GM23338 (cell line): Measurements from ENCODE around the gene HADH. TPM values are rescaled to one million over a fixed set of nuclear protein-coding genes. Genes with fewer than 3 reads are reported as not detected.
A peak's percentile ranks its signal among the peaks of the same experiment; 100 is the strongest.

Experiments used
- ATAC-seq: fragments of 200-7000 bp; cut with Tn5 transposase; 3 replicates; pipeline ENCODE4 v1.9.1; 2020
- DNase-seq: peaks from one replicate; pipeline ENCODE4 v3.0.0-alpha.2; 2015; ENCODE audit warnings: low spot score
- H2AFZ ChIP-seq: fragments of 200-600 bp; sonication (generic); 2 replicates; pipeline ENCODE4 v1.8.0; 2016; ENCODE audit warnings: antibody characterized with exemption, mild to moderate bottlenecking, moderate library complexity
- H3F3A ChIP-seq: fragments of 200-600 bp; sonication (generic); replicated peaks from 2 replicates; pipeline ENCODE4 v1.8.0; 2017; ENCODE audit warnings: antibody characterized with exemption, mixed run types, low read depth
- H3K27ac ChIP-seq: fragments of 200-600 bp; sonication (generic); 2 replicates; pipeline ENCODE4 v1.6.1; 2016; ENCODE audit warnings: low read depth
- H3K27me3 ChIP-seq: fragments of 200-600 bp; sonication (generic); 2 replicates; pipeline ENCODE4 v1.8.0; 2016; ENCODE audit warnings: mild to moderate bottlenecking, mixed run types, moderate library complexity; ENCODE audit not compliant: insufficient read depth
- H3K36me3 ChIP-seq: fragments of 200-600 bp; sonication (generic); 2 replicates; pipeline ENCODE4 v1.8.0; 2016; ENCODE audit warnings: mild to moderate bottlenecking; ENCODE audit not compliant: insufficient read depth
- H3K4me1 ChIP-seq: fragments of 200-600 bp; sonication (generic); 2 replicates; pipeline ENCODE4 v1.8.0; 2016; ENCODE audit warnings: mild to moderate bottlenecking, moderate library complexity; ENCODE audit not compliant: insufficient read depth
- H3K4me2 ChIP-seq: fragments of 200-600 bp; sonication (generic); 2 replicates; pipeline ENCODE4 v1.7.1; 2017; ENCODE audit warnings: mixed run types
- H3K4me3 ChIP-seq: fragments of 200-600 bp; sonication (generic); 2 replicates; pipeline ENCODE4 v1.6.1; 2016; ENCODE audit warnings: mixed run types
- H3K79me2 ChIP-seq: fragments of 200-600 bp; sonication (generic); replicated peaks from 2 replicates; pipeline ENCODE4 v1.8.0; 2017; ENCODE audit warnings: mild to moderate bottlenecking; ENCODE audit not compliant: insufficient read depth
- H3K9me2 ChIP-seq: fragments of 200-600 bp; sonication (generic); 2 replicates; pipeline ENCODE4 v1.8.0; 2017; ENCODE audit not compliant: insufficient read depth
- H4K20me1 ChIP-seq: fragments of 200-600 bp; sonication (generic); replicated peaks from 2 replicates; pipeline ENCODE4 v1.8.0; 2017; ENCODE audit warnings: mild to moderate bottlenecking; ENCODE audit not compliant: insufficient read depth
- H3K27ac Mint-ChIP-seq: 2 replicates; pipeline ENCODE4 v1.8.0; 2020; ENCODE audit warnings: inconsistent platforms, mild to moderate bottlenecking, moderate library complexity, mixed read lengths
- H3K27me3 Mint-ChIP-seq: 3 replicates; pipeline ENCODE4 v1.8.0; 2022; ENCODE audit warnings: low read depth, mild to moderate bottlenecking, moderate library complexity, mixed read lengths, inconsistent platforms; ENCODE audit not compliant: insufficient read depth, poor library complexity
- H3K36me3 Mint-ChIP-seq: 3 replicates; pipeline ENCODE4 v1.8.0; 2021; ENCODE audit warnings: low read depth, mild to moderate bottlenecking, inconsistent platforms, moderate library complexity, mixed read lengths
- H3K4me1 Mint-ChIP-seq: 3 replicates; pipeline ENCODE4 v1.8.0; 2020; ENCODE audit warnings: mild to moderate bottlenecking, inconsistent platforms, mixed read lengths
- H3K4me3 Mint-ChIP-seq: 3 replicates; pipeline ENCODE4 v1.8.0; 2021; ENCODE audit warnings: moderate library complexity, mild to moderate bottlenecking, inconsistent platforms, mixed read lengths
- H3K9me3 Mint-ChIP-seq: 3 replicates; pipeline ENCODE4 v1.8.0; 2020; ENCODE audit warnings: moderate library complexity, mild to moderate bottlenecking, inconsistent platforms, mixed read lengths
- CREB1 ChIP-seq: fragments of 250-450 bp; sonication (Bioruptor Pico); IDR thresholded peaks from 2 replicates; pipeline ENCODE4 v1.5.0; 2020; ENCODE audit warnings: low read depth, mild to moderate bottlenecking, moderate library complexity
- ETS1 ChIP-seq: IDR thresholded peaks from 2 replicates; pipeline ENCODE4 v1.6.1; 2016; ENCODE audit warnings: antibody characterized with exemption
- EZH2 ChIP-seq: fragments of 200-600 bp; sonication (generic); IDR thresholded peaks from one replicate; pipeline ENCODE4 v1.8.0; 2017; ENCODE audit warnings: antibody characterized with exemption, mild to moderate bottlenecking, low read depth; ENCODE audit not compliant: unreplicated experiment
- EZH2phosphoT487 ChIP-seq: fragments of 200-600 bp; sonication (generic); IDR thresholded peaks from one replicate; pipeline ENCODE4 v1.8.1; 2018; ENCODE audit warnings: antibody characterized with exemption; ENCODE audit not compliant: unreplicated experiment
- NANOG ChIP-seq: IDR thresholded peaks from 2 replicates; pipeline ENCODE4 v1.6.1; 2016; ENCODE audit warnings: antibody characterized with exemption, borderline replicate concordance
- POLR2AphosphoS5 ChIP-seq: IDR thresholded peaks from 2 replicates; pipeline ENCODE4 v1.6.1; 2016; ENCODE audit warnings: antibody characterized with exemption, low read depth
- ZNF114 ChIP-seq: fragments of 250-450 bp; sonication (Bioruptor Pico); IDR thresholded peaks from 2 replicates; pipeline ENCODE4 v1.5.0; 2020; ENCODE audit warnings: mild to moderate bottlenecking, moderate library complexity
- ZNF331 ChIP-seq: fragments of 250-450 bp; sonication (Bioruptor Pico); IDR thresholded peaks from 2 replicates; pipeline ENCODE4 v1.5.0; 2020; ENCODE audit warnings: low read depth, mild to moderate bottlenecking, moderate library complexity
- polyA plus RNA-seq: library from polyadenylated mRNA; unstranded; fragments of >200 nt; fragmentation: Nextera tagmentation; extraction: Ambion mirVana; gene quantifications from 2 replicates; pipeline ENCODE4 v1.2.1, GENCODE V29; 2016
- total RNA-seq: library from RNA; depleted of rRNA; stranded (reverse); fragments of >200 nt; shearing (Covaris generic); gene quantifications from 2 replicates; pipeline ENCODE4 v1.2.3, GENCODE V29; 2014
- TF ChIP-seq, protein P1 (sequence below), 2 experiments: fragments of 200-600 bp in 1 of 2; sonication (generic) in 1 of 2; conservative IDR thresholded peaks; 2 replicates each; pipeline versions ENCODE4 v1.5.1 to v1.6.1; 2016 to 2017; ENCODE audit warnings: antibody characterized with exemption in 2 of 2, low read depth in 2 of 2, mild to moderate bottlenecking in 2 of 2, moderate library complexity in 1 of 2
- TF ChIP-seq, protein P2 (sequence below): IDR thresholded peaks from one replicate; pipeline ENCODE4 v1.6.1; 2018; ENCODE audit warnings: antibody characterized with exemption; ENCODE audit not compliant: unreplicated experiment

HADH gene
- total and polyA plus RNA-seq, 2 experiments from 2014 or later = 39.1 to 39.2 TPM

DNA sequence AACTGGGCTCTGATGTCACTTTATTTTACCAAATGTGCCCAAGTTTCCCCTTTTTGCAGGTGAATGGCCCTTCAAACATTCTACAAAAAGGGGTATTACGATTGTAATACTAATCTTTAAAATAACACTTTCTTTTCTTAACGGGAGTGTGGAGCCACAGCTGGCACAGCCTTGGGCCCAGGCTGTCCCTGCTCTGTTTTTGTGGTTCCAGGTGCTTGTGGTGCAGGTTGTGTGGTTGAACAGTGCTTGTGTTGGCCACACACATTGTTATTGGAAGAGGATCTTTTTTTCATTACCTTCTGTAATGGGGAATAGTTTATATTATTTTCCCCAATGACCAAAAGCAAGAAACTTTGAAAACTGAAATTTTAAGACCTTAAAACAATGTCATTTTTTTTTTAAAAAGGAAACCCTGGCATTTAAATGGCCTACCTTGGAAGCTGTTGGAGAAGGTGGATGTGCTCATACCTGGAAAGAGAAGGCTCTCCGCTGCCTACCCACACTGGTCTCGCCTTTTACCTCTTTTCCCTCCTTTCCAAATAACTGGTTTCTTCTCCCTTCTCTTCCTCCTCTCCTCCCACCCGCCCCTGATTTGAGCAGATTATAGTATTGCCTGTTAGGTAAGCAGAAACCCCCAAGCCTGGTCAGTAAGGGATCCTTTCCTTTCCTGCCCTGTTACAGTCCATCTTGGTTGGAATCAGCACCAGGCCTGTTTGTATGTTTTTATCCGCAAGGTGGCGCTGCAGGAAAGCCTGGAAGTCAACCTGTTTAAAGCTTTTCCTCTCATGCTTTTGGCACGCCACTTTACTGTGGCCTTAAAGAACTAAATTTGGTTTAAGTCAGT, 28.6 kb downstream of the HADH start:
- no peak overlapping the region for H2AFZ ChIP-seq
- ATAC-seq = peak; percentile 87
- TF ChIP-seq, protein P1, sequence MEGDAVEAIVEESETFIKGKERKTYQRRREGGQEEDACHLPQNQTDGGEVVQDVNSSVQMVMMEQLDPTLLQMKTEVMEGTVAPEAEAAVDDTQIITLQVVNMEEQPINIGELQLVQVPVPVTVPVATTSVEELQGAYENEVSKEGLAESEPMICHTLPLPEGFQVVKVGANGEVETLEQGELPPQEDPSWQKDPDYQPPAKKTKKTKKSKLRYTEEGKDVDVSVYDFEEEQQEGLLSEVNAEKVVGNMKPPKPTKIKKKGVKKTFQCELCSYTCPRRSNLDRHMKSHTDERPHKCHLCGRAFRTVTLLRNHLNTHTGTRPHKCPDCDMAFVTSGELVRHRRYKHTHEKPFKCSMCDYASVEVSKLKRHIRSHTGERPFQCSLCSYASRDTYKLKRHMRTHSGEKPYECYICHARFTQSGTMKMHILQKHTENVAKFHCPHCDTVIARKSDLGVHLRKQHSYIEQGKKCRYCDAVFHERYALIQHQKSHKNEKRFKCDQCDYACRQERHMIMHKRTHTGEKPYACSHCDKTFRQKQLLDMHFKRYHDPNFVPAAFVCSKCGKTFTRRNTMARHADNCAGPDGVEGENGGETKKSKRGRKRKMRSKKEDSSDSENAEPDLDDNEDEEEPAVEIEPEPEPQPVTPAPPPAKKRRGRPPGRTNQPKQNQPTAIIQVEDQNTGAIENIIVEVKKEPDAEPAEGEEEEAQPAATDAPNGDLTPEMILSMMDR (conservative IDR thresholded peaks at IDR 0.05; ENCODE audit: low read depth in 2 of 2) = peak; percentile 91 to 98
- TF ChIP-seq ZNF114 (CRISPR knock-in tag) = no peak

GRCh38 chr4:108018884-108019187, 29.1 kb downstream of the HADH start:
- H3K4me1 ChIP-seq = no peaks in the 10 kb centered on the region; the same call in 1 of the 2 replicates
- no peaks in the 10 kb centered on the region for H3K27me3 ChIP-seq
- peaks cover 12% of the 10 kb centered on the region for H3K36me3 ChIP-seq
- H3F3A ChIP-seq = no peaks in the 10 kb centered on the region
- Mint-ChIP-seq H3K4me3 (no peak overlapping the region), H3K9me3 (no peaks in the 10 kb centered on the region), H3K4me1 (peaks cover 4% of the 10 kb centered on the region), H3K27ac (no peak overlapping the region), H3K36me3 (peaks cover 51% of the 10 kb centered on the region), H3K27me3 (peaks cover 8% of the 10 kb centered on the region)
- no peak overlapping the region for H3K4me3 ChIP-seq
- no peak overlapping the region for H3K27ac ChIP-seq
- no peaks in the 10 kb centered on the region for H4K20me1 ChIP-seq
- no peak overlapping the region for H3K4me2 ChIP-seq
- no peaks in the 10 kb centered on the region for H3K79me2 ChIP-seq
- H2AFZ ChIP-seq = no peak overlapping the region
- DNase-seq (no peak), ATAC-seq (no peak)
- H3K9me2 ChIP-seq = no peaks in the 10 kb centered on the region
- TF ChIP-seq, protein P2, sequence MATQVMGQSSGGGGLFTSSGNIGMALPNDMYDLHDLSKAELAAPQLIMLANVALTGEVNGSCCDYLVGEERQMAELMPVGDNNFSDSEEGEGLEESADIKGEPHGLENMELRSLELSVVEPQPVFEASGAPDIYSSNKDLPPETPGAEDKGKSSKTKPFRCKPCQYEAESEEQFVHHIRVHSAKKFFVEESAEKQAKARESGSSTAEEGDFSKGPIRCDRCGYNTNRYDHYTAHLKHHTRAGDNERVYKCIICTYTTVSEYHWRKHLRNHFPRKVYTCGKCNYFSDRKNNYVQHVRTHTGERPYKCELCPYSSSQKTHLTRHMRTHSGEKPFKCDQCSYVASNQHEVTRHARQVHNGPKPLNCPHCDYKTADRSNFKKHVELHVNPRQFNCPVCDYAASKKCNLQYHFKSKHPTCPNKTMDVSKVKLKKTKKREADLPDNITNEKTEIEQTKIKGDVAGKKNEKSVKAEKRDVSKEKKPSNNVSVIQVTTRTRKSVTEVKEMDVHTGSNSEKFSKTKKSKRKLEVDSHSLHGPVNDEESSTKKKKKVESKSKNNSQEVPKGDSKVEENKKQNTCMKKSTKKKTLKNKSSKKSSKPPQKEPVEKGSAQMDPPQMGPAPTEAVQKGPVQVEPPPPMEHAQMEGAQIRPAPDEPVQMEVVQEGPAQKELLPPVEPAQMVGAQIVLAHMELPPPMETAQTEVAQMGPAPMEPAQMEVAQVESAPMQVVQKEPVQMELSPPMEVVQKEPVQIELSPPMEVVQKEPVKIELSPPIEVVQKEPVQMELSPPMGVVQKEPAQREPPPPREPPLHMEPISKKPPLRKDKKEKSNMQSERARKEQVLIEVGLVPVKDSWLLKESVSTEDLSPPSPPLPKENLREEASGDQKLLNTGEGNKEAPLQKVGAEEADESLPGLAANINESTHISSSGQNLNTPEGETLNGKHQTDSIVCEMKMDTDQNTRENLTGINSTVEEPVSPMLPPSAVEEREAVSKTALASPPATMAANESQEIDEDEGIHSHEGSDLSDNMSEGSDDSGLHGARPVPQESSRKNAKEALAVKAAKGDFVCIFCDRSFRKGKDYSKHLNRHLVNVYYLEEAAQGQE = no peak
- TF ChIP-seq NANOG (no peak), EZH2phosphoT487 (no peak), CREB1 (no peak), ZNF114 (CRISPR knock-in tag) (no peak), POLR2AphosphoS5 (no peak), ETS1 (no peak), ZNF331 (CRISPR knock-in tag) (no peak), EZH2 (no peak)
- TF ChIP-seq, protein P1 (conservative IDR thresholded peaks at IDR 0.05; ENCODE audit: low read depth in 2 of 2) = no peak

More for the DNA sequence above, 28.6 kb downstream of the HADH start:
- no peak overlapping the region for H3K4me3 Mint-ChIP-seq
- Histone ChIP-seq H3K36me3 (peaks cover 12% of the 10 kb centered on the region), H3K4me3 (no peak overlapping the region), H3K27ac (no peak overlapping the region), H3K9me2 (no peaks in the 10 kb centered on the region), H3K79me2 (no peaks in the 10 kb centered on the region), H4K20me1 (no peaks in the 10 kb centered on the region), H3K4me2 (no peak overlapping the region), H3K4me1 (no peaks in the 10 kb centered on the region; the same call in 1 of the 2 replicates), H3F3A (no peaks in the 10 kb centered on the region), H3K27me3 (no peaks in the 10 kb centered on the region)
- peaks cover 8% of the 10 kb centered on the region for H3K27me3 Mint-ChIP-seq
- H3K4me1 Mint-ChIP-seq = peaks cover 4% of the 10 kb centered on the region
- DNase-seq = peak; percentile 88
- H3K9me3 Mint-ChIP-seq = no peaks in the 10 kb centered on the region
- no peak overlapping the region for H3K27ac Mint-ChIP-seq
- peaks cover 49% of the 10 kb centered on the region for H3K36me3 Mint-ChIP-seq
